Stimulated activated CD4-positive, alpha-beta T cell treated with anti-CD3 and anti-CD28 coated beads, Interleukin-15, amount 100 ng/mL, for 24 hours (primary cell): ENCODE measurements around the gene IL15.
"Not testable (repeated sequence)": the region's sequence is repeated elsewhere in the genome, so short reads cannot be mapped to it uniquely, and the experiment has no call there.

ENCODE experiments used
- DNase-seq: peaks from one replicate; pipeline ENCODE4 v3.0.0-alpha.2; 2020

IL15 gene

DNA sequence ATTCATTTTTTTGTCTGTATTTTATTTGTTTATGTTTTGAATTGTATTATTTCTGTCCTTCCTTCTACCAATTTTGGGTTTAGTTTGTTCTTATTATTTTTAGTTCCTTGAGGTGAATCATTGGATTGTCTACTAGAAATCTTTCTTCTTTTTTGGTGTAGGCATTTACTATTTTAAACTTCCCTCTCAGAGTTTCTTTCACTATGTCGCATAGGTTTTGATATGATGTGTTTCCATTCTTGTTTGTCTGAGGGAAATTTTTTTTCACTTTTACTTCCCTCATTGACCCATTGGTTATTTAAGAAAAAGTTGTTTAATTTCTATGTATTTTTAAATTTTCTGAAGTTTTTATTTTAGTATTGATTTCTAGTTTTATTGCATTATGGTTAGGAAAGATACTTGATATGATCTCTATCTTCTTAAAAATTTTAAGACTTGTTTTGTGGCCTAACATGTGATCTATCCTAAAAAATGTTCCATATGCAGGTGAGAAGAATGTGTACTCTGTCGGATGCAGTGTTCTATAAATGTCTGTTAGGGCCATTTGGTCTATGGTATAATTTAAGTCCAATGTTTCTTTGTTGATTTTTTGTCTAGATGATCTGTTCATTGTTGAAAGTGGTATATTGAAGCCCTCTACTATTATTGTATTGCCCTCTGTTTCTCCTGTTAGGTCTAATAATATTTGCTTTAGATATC is 68.8 kb downstream of the IL15 start:
- no peak for DNase-seq

DNA sequence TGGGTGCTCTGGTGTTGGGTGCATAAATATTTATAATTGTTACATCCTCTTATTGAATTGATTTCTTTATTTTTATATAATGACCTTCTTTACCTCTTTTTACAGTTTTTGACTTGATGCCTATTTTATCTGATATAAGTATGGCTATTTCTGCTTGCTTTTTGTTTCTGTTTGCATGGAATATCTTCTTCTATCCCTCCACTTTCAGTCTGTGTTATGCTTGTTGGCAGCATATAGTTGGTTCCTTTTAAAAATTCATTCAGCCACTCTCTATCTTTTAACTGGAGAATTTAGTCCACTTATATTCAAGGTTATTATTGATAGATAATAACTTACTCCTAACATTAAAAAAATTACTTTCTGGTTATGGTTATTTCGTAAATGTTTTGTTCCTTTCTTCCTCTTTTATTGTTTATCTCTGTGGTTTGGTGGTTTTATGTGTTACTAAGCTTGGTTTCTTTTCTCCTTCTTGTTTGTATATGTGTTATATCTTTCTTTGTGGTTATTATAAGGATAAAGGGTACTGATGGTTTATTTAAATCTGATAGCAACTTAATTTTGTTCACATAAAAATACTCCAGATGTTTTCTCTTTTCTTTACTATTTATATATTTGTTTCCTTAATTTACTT is 69.5 kb downstream of the IL15 start:
- DNase-seq: no peak

DNA sequence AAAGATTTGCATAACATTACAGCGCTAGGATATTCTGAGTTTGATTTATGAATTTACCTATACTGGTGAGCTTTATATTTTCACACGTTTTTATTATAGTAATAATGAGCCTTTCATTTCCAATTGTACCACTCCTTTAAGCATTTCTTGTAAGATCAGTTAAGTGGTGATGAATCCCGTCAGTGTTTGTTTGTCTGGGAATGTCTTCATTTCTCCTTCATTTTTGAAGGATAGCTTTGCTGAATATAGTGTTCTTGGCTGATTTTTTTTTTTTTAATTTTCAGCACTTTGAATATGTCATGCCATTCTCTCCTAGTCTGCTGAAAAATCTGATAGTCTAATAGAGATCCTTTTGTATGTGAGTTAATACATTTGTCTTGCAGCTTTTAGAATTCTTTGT is 70.1 kb downstream of the IL15 start:
- no peak for DNase-seq

DNA sequence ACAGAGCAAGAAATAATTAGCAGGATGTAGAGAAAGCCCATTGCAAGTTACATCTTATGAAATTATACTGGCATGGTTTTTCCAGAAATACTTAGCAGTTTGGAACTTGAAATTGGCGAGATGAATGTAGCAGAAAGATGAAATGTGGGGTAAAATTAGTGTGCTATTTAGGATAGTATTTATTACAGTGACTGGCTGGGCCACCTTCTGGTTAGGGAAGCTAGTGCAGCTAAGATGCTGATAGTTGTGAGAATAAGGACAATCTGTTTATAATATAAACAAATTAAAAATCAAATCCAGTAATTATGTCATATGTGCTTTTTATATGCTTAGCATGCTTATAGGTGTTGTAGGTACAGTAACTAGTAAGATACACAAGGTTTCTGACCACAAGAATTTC is 74.8 kb downstream of the IL15 start:
- no peak for DNase-seq

DNA sequence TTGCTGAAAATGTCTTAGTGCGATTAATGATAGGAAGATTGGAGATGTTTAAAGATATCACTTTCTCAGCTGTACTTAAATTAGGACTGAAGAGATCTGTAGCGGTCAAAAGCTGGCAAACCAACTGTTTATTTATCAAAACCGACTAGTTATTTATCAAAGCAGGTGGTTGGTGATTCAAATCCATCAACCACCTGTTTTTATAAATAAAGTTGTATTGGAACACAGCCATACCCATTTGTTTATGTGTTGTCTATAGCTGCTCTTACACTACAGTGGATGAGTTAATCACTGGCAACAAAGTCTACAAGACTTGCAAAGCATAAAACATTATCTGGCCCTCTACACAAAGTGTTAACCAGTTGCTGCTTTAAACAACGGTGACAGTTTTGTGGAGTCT is 76.8 kb downstream of the IL15 start:
- no peak for DNase-seq

DNA sequence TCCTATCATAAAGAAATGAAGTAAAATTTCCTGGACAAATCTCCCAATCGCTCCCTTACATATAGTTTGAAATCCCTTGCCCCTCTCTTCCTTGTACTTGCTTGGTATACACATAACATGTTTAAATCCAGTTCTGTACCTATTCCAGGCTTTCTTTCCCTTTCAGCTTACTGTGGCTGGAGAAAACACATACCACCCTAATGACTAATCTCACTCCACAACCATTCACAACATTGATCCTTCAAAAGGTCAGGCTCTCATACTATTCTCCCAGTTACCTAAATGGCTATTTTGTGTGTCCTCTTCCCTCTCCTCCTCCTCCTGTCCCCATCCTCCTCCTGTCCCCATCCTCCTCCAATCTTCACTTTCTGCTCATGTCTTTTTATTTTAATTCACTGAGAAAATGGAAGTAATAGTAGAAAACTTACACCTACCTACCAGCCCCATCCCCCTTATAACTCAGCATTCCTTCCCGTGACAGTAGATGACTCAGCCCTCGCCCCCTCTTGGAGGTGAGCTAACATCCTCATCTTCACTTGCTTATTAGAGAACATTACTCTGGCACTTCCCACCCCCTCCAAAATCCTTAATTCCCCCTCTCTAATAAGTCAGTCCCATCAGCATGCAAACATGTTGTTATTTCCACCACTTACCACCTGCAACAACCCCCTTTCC is 77.5 kb downstream of the IL15 start:
- no peak for DNase-seq

DNA sequence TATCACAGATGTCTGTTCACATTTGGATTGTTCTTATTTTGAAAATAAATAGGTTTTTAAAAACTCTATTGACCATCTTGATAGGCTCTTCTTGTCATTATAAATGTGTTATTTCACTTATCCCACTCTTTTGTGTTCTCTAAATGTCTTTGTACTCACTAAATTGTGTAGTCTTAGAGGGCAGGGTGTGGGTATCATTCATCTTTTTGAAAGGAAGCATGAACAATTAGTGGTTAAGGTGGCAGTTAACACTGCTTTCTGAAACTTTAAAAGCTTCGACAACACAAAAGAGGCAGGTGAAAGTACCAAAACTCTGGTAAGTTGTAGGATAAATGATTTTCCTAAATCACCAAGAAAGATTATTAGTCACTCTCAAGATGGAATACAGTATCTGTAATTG is 83.2 kb downstream of the IL15 start:
- DNase-seq: no peak

DNA sequence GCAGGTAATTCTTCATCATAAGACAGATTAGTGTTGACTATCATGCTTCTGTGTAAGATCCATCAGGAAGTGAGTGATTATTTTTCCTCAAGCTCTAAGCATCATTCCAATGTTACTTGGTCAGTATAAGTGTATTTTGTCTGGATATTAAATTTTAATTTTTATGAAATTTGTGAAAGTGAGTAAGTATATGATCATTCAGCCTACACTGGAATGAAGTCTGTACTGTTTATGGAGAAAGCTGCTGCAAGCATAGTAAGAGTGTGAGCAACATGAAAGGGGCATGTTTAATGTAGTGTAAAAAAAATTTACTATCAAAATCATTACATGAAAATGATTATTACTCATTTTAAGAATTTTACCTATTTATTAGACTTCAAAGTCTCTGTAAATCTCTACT is 84.8 kb downstream of the IL15 start:
- no peak for DNase-seq

DNA sequence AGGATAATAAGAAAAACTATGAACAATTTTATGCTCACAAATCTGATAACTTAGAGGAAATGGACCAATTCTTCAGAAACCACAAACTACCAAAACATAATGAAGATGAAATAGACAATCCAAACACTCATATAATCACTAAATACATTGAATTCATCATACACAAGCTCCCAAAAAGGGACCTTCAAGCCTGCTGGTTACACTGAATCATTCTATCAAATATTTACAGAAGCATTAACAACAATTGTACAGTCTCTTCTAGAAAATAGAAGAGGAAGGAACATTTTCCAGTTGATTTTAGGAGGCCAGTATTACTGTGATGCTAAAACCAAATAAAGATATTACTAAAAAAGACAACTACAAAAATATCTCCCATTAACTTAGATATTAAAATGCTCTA is 88.3 kb downstream of the IL15 start:
- no peak for DNase-seq

DNA sequence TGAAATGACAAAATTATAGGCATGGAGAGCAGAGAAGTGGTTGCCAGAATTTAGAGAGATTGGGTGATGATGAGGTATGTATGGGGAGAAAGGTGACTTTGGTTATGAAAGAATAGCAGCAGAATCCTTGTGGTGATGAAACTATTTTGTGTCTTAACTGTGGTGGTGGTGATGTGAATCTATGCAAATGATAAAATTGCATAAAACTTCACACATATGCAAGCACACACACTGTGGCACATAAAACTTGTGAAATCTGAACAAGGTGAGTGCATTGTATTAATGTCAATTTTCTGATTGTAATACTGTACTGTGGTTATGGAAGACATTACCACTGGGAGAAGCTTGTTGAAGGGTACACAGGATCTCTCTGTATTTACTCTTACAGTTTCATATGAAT is 91.0 kb downstream of the IL15 start:
- DNase-seq: no peak

DNA sequence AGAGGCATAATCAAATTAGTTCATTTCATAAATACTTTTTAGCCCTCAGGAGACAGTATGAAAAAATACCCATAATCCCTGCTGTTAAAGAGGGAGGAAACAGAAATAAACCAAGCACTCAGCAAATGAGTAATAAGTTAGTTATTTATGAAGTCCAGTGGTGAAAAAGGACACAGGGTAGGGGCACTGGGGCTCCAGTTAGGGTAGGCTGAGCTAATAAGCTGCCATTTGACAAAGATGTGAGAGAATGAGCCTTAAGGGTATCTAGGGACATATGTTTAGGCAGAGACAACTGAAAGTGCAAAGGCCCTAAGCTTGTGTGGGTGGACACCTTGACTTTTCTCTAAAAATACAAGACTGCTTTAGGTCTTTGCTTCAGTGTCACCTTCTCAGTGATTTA is 94.4 kb downstream of the IL15 start:
- DNase-seq: no peak

DNA sequence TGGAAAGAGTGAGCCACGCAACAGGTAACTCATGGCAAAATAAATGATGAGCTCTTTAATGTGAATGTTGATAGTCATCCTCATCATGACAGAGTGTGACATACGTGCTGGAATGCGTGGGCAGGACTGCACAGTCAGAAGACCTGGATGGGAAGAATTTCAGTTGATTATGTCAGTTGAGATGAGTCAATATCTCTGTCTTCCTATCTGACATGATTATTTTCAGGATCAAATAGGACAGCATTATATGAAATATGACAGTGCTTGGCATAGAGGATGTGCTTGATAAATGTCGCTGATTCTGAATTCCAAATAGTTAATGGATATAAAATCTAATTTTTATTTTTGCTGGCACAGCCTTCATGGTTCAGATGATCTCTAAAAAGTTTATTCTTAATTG is 95.1 kb downstream of the IL15 start:
- DNase-seq: no peak

DNA sequence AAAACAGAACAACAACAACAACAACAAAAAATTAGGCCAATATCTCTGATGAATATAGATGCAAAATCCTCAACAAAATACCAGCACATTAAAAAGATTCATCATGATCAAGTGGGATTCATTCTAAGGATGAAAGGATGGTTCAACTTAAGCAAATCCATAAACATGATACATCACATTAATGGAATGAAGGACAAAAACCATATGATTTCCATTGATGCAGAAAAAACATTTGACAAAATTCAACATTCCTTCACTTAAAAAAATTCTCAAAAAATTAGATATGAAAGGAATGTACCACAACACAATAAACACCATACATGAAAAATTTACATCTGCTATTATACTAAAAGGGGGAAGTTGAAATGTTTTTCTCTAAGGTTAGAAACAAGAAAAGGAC is 103.3 kb downstream of the IL15 start:
- no peak for DNase-seq

DNA sequence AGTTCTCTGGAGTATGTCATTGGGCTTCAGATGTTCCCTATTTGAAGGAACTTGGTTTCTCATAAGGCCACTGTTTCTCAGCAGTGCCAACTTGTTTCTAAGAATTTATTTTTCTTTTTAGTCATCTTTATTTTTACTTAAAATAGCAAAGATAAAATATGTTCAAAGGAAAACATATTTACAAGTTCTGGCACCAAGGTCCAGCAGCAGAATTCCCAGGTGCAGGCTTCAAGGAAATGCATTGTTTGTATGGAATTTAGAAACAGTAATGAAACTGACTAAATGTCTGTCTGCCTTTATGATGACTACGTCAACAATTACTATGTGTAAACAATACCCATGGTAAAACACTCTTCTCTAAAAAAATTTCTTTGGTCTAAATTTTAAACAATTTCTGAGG is 109.6 kb downstream of the IL15 start:
- DNase-seq: no peak

DNA sequence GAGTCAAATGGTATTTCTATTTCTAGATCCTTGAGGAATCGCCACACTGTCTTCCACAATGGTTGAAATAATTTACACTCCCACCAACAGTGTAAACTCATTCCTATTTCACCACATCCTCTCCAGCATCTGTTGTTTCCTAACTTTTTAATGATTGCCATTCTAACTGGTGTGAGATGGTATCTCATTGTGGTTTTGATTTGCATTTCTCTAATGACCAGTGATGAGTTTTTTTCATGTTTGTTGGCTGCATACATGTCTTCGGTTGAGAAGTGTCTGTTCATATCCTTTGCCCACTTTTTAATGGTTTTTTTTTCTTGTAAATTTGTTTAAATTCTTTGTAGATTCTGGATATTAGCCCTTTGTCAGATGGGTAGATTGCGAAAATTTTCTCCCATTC is 115.4 kb downstream of the IL15 start:
- not testable (repeated sequence) for DNase-seq

DNA sequence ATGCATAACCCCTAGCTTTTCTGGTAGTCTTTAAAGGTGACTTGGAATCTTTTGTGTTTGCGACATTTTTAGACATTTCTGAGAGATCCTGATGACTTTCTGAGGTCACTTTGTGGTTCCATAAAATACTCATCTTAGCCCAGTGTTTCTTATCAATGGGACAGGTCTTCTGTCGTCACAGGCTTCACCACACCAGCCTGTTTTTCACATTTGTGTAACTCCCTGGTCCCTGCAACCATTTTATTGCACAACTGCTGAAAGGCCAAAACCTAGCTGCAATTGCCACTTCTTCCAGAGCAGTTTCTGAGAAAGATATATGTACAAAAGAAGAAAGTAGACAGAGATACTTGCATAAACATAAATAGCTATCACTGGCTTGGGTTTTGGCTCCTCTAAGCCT is 120.9 kb downstream of the IL15 start:
- no peak for DNase-seq

DNA sequence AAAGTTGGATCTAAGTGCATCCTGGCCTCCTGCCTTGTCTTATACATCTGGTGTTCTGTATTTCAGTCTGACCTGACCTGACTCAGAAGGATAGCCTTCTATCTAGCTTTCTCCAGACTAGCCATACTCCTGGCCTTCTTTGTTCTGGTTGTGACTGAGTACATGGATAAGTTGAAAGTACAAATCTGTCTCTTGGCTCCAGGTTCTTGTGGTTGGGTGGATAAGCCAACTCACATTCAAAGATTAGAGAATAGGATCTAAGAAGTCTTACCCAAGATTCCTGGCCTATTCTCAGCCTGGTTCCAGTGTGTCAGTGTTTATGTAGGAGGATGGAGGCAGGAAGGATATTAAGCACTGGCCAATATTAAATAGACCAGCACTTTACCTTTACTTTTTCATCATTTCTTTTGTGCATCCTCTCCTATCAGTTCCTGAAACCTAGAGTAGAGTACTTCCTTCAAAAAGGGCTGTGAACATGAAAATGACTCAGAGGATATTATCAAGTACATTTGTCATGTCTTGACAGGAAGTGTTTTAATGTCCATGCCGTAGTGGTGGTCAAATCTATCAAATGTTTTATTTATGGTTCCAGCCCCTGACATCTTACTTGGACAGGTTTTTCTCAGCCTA is 123.5 kb downstream of the IL15 start:
- no peak for DNase-seq

DNA sequence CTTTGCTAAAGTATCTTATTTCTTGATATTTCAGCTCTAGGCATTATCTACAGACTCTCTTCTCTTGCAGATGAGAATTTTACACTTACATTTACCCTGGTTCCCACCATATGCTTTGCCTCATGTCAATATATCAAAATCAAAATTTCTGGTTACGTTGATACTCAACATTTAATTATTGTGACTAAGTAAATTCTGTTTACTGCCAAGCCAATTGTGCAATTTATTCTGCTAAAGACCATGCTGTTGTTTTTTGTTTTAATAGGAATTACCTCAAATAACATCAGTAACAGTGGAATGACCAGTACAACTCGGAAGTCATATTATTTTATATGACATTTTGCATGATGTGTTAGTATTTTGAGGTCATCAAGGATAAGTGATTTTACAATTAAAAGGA is 125.5 kb downstream of the IL15 start:
- DNase-seq: no peak

DNA sequence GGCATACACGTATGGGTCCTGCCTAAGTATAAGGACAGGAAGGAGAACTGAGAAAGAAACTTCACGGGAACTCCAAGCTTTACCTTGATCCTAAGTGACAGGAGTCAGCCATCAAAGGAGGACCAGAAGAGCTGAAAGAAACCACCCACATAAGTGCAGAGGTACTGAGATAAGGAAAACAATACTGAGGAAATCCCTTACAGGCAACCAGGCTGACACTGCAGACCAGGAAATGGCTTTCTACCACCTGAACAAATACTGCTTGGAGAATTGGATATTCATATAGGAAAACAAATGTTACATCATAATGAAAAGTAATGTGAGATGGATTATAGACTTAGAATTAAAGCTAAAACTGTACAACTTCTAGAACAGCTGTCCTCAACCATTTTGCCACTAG is 127.0 kb downstream of the IL15 start:
- DNase-seq: no peak

DNA sequence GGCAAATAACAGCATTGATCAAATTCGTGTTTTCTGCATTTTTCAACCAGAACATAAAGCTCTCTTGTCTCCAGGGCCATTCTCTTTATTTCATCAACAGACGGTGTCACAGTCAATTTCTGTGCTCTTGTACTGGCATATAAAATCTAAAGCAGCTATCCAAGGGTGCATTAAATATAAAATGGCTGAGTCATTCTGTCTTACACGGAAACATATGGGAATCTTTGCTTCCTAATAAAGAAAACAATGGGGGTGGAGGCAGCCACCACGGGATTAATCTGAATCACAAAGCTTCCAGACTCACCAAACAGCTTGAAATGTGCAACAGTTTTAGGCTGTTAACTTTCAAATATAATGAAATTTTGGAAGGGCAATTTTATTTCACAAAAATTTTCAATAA is 132.6 kb downstream of the IL15 start:
- no peak for DNase-seq

DNA sequence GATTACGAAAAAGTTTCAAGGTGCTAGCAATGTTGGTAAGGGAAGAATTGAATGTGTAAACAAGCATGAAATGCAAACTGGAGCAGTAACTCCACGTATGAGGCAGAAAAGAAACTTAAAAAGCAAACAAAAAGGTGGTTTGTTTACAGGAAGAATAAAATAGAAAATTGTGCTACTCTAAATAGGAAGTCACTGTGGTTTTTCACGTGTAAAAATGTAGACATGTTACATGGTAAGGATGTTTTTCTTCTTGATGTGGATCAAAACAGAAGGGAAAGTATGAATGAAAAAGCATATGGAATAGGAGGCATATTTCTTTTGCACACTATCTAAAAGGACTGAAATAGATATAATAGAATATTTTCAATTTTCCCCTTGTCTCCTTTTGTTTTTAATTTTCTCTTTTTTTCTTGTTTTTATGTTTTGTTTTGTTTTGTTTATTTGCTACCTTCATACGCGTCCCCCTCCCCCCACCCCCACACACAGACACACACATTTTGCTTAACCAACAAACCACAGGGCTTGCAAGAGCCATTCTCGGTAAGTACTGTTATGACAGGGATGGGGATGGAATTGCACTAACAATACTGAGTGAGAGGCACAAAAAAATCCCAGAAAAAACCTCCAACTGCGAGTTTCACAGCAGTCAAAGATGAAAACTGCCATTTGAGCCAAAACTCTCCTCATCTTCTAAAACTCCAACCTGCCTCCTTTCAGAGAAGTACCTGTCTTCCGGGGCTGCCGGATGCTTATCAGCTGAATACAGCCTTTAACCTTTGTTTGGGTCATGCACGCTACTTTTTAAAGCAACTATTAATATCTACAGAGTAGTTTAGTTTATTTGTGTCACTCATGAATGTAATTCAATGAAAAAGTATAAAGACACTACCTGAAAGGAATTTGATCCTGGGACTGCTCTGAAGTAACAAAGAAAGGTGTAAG is 135.8 kb downstream of the IL15 start:
- DNase-seq: no peak

DNA sequence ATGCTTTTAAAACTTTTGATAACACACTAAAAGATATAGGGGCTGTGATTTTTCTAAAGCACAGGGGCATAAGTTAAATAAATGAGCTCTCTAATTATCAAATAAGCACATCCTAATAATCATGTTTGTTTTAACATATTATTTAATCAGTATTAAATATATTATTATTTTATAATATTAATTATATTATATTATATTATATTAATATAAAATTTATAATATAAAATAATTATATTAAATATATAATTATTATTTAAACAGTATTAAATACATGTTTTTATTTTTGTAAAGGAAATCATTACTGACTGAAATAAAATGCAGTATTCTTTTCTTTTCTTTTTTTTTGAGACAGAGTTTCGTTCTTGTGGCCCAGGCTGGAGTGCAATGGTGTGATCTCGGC is 136.5 kb downstream of the IL15 start:
- no peak for DNase-seq

DNA sequence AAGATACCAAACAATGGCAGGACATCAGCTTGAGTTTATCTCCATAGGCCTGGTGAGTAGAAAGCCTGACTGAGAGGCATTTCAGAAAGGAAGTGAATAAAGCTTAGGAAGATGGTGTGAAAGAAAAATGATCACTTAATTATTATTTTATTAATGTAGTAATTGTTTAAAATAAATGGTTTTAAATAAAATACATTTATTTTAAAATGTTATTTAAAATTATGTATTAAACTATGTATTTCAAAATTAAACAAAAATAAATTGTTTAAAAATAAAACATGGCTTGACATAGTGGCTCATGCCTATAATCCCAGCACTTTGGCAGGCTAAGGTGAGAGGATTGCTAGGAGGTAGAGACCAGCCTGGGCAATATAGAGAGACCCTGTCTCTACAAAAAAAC is 145.8 kb downstream of the IL15 start:
- no peak for DNase-seq
